Measurements from ENCODE around the gene ARSK. TPM values are rescaled to one million over a fixed set of nuclear protein-coding genes. Genes with fewer than 3 reads are reported as not detected.
A peak's percentile ranks its signal among the peaks of the same experiment; 100 is the strongest.

ARSK gene
- total and polyA plus RNA-seq, 2 donors (not counting 1 experiment from before 2014, with no cell fraction given): 3.7 to 5.1 TPM

- Histone ChIP-seq H3K4me1 (ENCODE audit: control insufficient read depth in 2 of 2, insufficient read depth in 2 of 2, low read length in 2 of 2) (peaks cover 7 to 9% of the 10 kb centered on the region in 2 donors), H3K9ac (ENCODE audit: low read length) (no peak overlapping the region), H3K36me3 (replicated peaks in 1 of 2; ENCODE audit: control extremely low read depth in 1 of 2, control insufficient read depth in 1 of 2, extremely low read depth in 1 of 2, insufficient read depth in 2 of 2, low read length in 1 of 2) (no peaks in the 10 kb centered on the region), H3K4me2 (replicated peaks; ENCODE audit: low read depth, low read length, poor library complexity, severe bottlenecking) (no peak overlapping the region), H3K27ac (ENCODE audit: low read length in 2 of 2) (no peak overlapping the region), H4K20me1 (ENCODE audit: control insufficient read depth, insufficient read depth, low read length, poor library complexity, severe bottlenecking) (no peaks in the 10 kb centered on the region), H3K4me3 (ENCODE audit: control extremely low read depth in 1 of 5, extremely low read depth in 1 of 5, insufficient read depth in 1 of 5, low read depth in 2 of 5, low read length in 4 of 5) (no peak overlapping the region), H3K9me3 (ENCODE audit: control extremely low read depth in 1 of 3, control insufficient read depth in 2 of 3, insufficient read depth in 1 of 3, low read length in 2 of 3) (peaks cover 0 to 5% (median 3%) of the 10 kb centered on the region in 3 donors), H2AFZ (ENCODE audit: insufficient read depth, low read depth, low read length, poor library complexity, severe bottlenecking) (no peak overlapping the region), H3K27me3 (replicated peaks in 1 of 4; ENCODE audit: control extremely low read depth in 1 of 4, control insufficient read depth in 3 of 4, insufficient read depth in 4 of 4, low read length in 3 of 4) (no peaks in the 10 kb centered on the region), H3K79me2 (ENCODE audit: control insufficient read depth, insufficient read depth, low read length) (no peaks in the 10 kb centered on the region)
- no peak for TF ChIP-seq CTCF (IDR thresholded peaks at IDR 0.05)
- TF ChIP-seq EZH2 (IDR thresholded peaks at IDR 0.05; ENCODE audit: borderline replicate concordance, insufficient read depth, low read depth, low read length, poor library complexity, severe bottlenecking): no peak
- intact Hi-C loops (cut with micrococcal nuclease): no loop called here
- no peak for DNase-seq
- H3K9me3 Mint-ChIP-seq (ENCODE audit: insufficient read depth): peaks cover 2% of the 10 kb centered on the region
- no peaks in the 10 kb centered on the region for H3K27me3 Mint-ChIP-seq
- no peak overlapping the region for H3K4me3 Mint-ChIP-seq
- ChIA-PET POLR2A (no interaction called here), CTCF (interaction anchor here (0.5 to 2.6 kb wide), 2 partner anchors 14 to 1496 kb away, joined by 3 to 17 read pairs; no protein-coding TSS in a partner anchor)
- no peak overlapping the region for H3K27ac Mint-ChIP-seq
- ATAC-seq (ENCODE audit: low read depth): no peak
- no CpG with 5 or more reads among the region's 5 CpGs for WGBS (ENCODE audit: insufficient coverage)
- peaks cover 11% of the 10 kb centered on the region for H3K4me1 Mint-ChIP-seq
Measured at GRCh38 chr5:95630394-95630917, 75.6 kb downstream of the ARSK start.

- no CpG with 5 or more reads among the region's 2 CpGs for WGBS (ENCODE audit: insufficient coverage)
- peak overlapping the region; percentile 6 for H3K4me2 ChIP-seq (replicated peaks; ENCODE audit: low read depth, low read length, poor library complexity, severe bottlenecking)
- no peaks in the 10 kb centered on the region for H3K36me3 ChIP-seq (replicated peaks in 1 of 2; ENCODE audit: control extremely low read depth in 1 of 2, control insufficient read depth in 1 of 2, extremely low read depth in 1 of 2, insufficient read depth in 2 of 2, low read length in 1 of 2)
- H3K9me3 Mint-ChIP-seq (ENCODE audit: insufficient read depth): peaks cover 2% of the 10 kb centered on the region
- no peak overlapping the region for H3K9ac ChIP-seq (ENCODE audit: low read length)
- peak overlapping the region; percentile 83 for H3K27ac Mint-ChIP-seq
- ATAC-seq (ENCODE audit: low read depth) (peak; percentile 5), DNase-seq (no peak)
- peaks cover 0 to 5% (median 3%) of the 10 kb centered on the region in 3 donors for H3K9me3 ChIP-seq (ENCODE audit: control extremely low read depth in 1 of 3, control insufficient read depth in 2 of 3, insufficient read depth in 1 of 3, low read length in 2 of 3)
- TF ChIP-seq EZH2 (IDR thresholded peaks at IDR 0.05; ENCODE audit: borderline replicate concordance, insufficient read depth, low read depth, low read length, poor library complexity, severe bottlenecking) (no peak), CTCF (IDR thresholded peaks at IDR 0.05) (no peak)
- peak overlapping the region; percentile 64 for H2AFZ ChIP-seq (ENCODE audit: insufficient read depth, low read depth, low read length, poor library complexity, severe bottlenecking)
- H3K4me1 Mint-ChIP-seq: peaks cover 11% of the 10 kb centered on the region
- no peaks in the 10 kb centered on the region for H3K27me3 ChIP-seq (replicated peaks in 1 of 4; ENCODE audit: control extremely low read depth in 1 of 4, control insufficient read depth in 3 of 4, insufficient read depth in 4 of 4, low read length in 3 of 4)
- ChIA-PET CTCF (interaction anchor here (0.8 to 2.6 kb wide), 5 partner anchors 9 to 150 kb away, joined by 3 to 17 read pairs (median 4); partner anchors contain the start of gene RFESD), POLR2A (interaction anchor here (0.6 to 0.8 kb wide), 2 partner anchors 13 to 15 kb away, joined by 4 to 5 read pairs; partner anchors contain the start of gene RFESD)
- no peaks in the 10 kb centered on the region for H3K27me3 Mint-ChIP-seq
- no peaks in the 10 kb centered on the region for H4K20me1 ChIP-seq (ENCODE audit: control insufficient read depth, insufficient read depth, low read length, poor library complexity, severe bottlenecking)
- no peak overlapping the region for H3K27ac ChIP-seq (ENCODE audit: low read length in 2 of 2)
- no peak overlapping the region for H3K4me3 Mint-ChIP-seq
- H3K4me1 ChIP-seq (ENCODE audit: control insufficient read depth in 2 of 2, insufficient read depth in 2 of 2, low read length in 2 of 2): peaks cover 7 to 9% of the 10 kb centered on the region in 2 donors
- intact Hi-C loops (cut with micrococcal nuclease): no loop called here
- H3K4me3 ChIP-seq (ENCODE audit: control extremely low read depth in 1 of 5, extremely low read depth in 1 of 5, insufficient read depth in 1 of 5, low read depth in 2 of 5, low read length in 4 of 5): no peak overlapping the region
- H3K79me2 ChIP-seq (ENCODE audit: control insufficient read depth, insufficient read depth, low read length): no peaks in the 10 kb centered on the region
Measured at GRCh38 chr5:95631255-95631958, 76.5 kb downstream of the ARSK start.

All from B cell (primary cell).